Small intestine (tissue), 7 donors: ENCODE results near the gene EHMT1. TPM values are rescaled to one million over a fixed set of nuclear protein-coding genes. Genes with fewer than 3 reads are reported as not detected.
"Not testable (repeated sequence)": the region's sequence is repeated elsewhere in the genome, so short reads cannot be mapped to it uniquely, and the experiment has no call there.

Experiments used
- DNase-seq, 2 donors: peaks; one replicate each; pipeline versions ENCODE4 v3.0.0 to v3.0.0-alpha.2; 2013
- FAIRE-seq: peaks from 2 replicates; lab custom pipeline; 2012; peaks lifted over from hg19 to GRCh38; lab: Jason Lieb, UNC
- H3K27ac ChIP-seq, 3 donors: one replicate each; pipeline ENCODE4 v1.5.1; 2013; ENCODE audit warnings: low read length in 2 of 3, mild to moderate bottlenecking in 2 of 3, control low read depth in 1 of 3, inconsistent platforms in 1 of 3, low read depth in 1 of 3, moderate library complexity in 1 of 3
- H3K27me3 ChIP-seq, 3 donors: one replicate each; pipeline ENCODE4 v1.6.1; 2013; ENCODE audit warnings: low read length in 3 of 3, inconsistent platforms in 1 of 3; ENCODE audit not compliant: control insufficient read depth in 3 of 3, insufficient read depth in 3 of 3
- H3K36me3 ChIP-seq, 3 donors: one replicate each; pipeline ENCODE4 v1.6.1; 2013; ENCODE audit warnings: low read length in 3 of 3, inconsistent platforms in 1 of 3, low read depth in 1 of 3, mild to moderate bottlenecking in 1 of 3, moderate library complexity in 1 of 3; ENCODE audit not compliant: control insufficient read depth in 3 of 3, insufficient read depth in 2 of 3
- H3K4me1 ChIP-seq, 3 donors: one replicate each; pipeline ENCODE4 v1.6.1; 2013; ENCODE audit warnings: low read length in 2 of 3, inconsistent platforms in 1 of 3, low read depth in 1 of 3, mild to moderate bottlenecking in 1 of 3, moderate library complexity in 1 of 3; ENCODE audit not compliant: control insufficient read depth in 3 of 3, insufficient read depth in 2 of 3
- H3K4me3 ChIP-seq, 3 donors: one replicate each; pipeline ENCODE4 v1.5.1; 2013; ENCODE audit warnings: low read length in 3 of 3, control low read depth in 1 of 3, inconsistent platforms in 1 of 3, low read depth in 1 of 3, mild to moderate bottlenecking in 1 of 3, moderate library complexity in 1 of 3
- H3K9me3 ChIP-seq, 2 donors: one replicate each; pipeline ENCODE4 v1.6.1; 2013; ENCODE audit warnings: low read depth in 1 of 2, low read length in 1 of 2; ENCODE audit not compliant: control insufficient read depth in 2 of 2, insufficient read depth in 1 of 2
- WGBS, 3 donors: extraction: QIAGEN DNeasy Blood & Tissue Kit; methylation state at CpG; one replicate each; pipeline ENCODE4 v1.1.7; 2013; 5-methylcytosine and 5-hydroxymethylcytosine counted together
- polyA plus RNA-seq, 4 donors: library from polyadenylated mRNA; stranded (reverse) in 3 of 4; unstranded in 1 of 4; fragments of 200-250 nt in 3 of 4; fragments of 120-200 nt in 1 of 4; gene quantifications; one replicate each; pipeline versions ENCODE4 v1.2.1 to v1.2.3, GENCODE V29; 2013
- donor health status: healthy with polysubstance abuse.
- donor health status: control.
- donor health status: control.
- donor health status: Bipolar disorder and iron deficiency.
- donor health status: healthy.

Gene EHMT1
- polyA plus RNA-seq, 4 donors: 35.2 to 53.9 (median 39.1) TPM

- no peaks in the 10 kb centered on the region for H3K27me3 ChIP-seq
- H3K27ac ChIP-seq: no peak overlapping the region
- H3K9me3 ChIP-seq: peaks cover 0 to 27% of the 10 kb centered on the region in 2 donors
- H3K4me3 ChIP-seq: no peak overlapping the region
- FAIRE-seq (no peak), DNase-seq (no peak)
- peaks cover 13 to 54% (median 25%) of the 10 kb centered on the region in 3 donors for H3K36me3 ChIP-seq
- 95 to 98% (median 97%) methylated on average over 28 of the region's 28 CpGs for WGBS, 3 donors
- no peaks in the 10 kb centered on the region for H3K4me1 ChIP-seq
These were observed 99.0 kb downstream of the EHMT1 start for GRCh38 chr9:137717776-137718327.

GRCh38 chr9:137719194-137719593 lies 100.4 kb downstream of the EHMT1 start:
- H3K9me3 ChIP-seq: peaks cover 0 to 20% of the 10 kb centered on the region in 2 donors
- H3K36me3 ChIP-seq: peaks cover 13 to 59% (median 25%) of the 10 kb centered on the region in 3 donors
- DNase-seq (no peak), FAIRE-seq (no peak)
- H3K4me3 ChIP-seq: no peak overlapping the region
- H3K4me1 ChIP-seq: no peaks in the 10 kb centered on the region
- no peak overlapping the region for H3K27ac ChIP-seq
- no peaks in the 10 kb centered on the region for H3K27me3 ChIP-seq
- WGBS, 3 donors: 86 to 91% (median 90%) methylated on average over 9 of the region's 9 CpGs

- Histone ChIP-seq H3K9me3 (peaks cover 0 to 27% of the 10 kb centered on the region in 2 donors), H3K36me3 (peaks cover 14 to 63% (median 20%) of the 10 kb centered on the region in 3 donors), H3K27me3 (no peaks in the 10 kb centered on the region), H3K27ac (no peak overlapping the region), H3K4me3 (no peak overlapping the region), H3K4me1 (no peaks in the 10 kb centered on the region)
- DNase-seq (no peak), FAIRE-seq (no peak)
- WGBS, 3 donors: 93 to 95% (median 94%) methylated on average over 26 to 27 of the region's 27 CpGs
These were observed 101.8 kb downstream of the EHMT1 start for GRCh38 chr9:137720571-137721110.

- Histone ChIP-seq H3K36me3 (peaks cover 17 to 68% (median 20%) of the 10 kb centered on the region in 3 donors), H3K27ac (no peak overlapping the region), H3K27me3 (no peaks in the 10 kb centered on the region), H3K9me3 (peaks cover 0 to 27% of the 10 kb centered on the region in 2 donors), H3K4me1 (no peaks in the 10 kb centered on the region), H3K4me3 (no peak overlapping the region)
- DNase-seq: no peak
- no peak for FAIRE-seq
- 88 to 89% (median 88%) methylated on average over 12 of the region's 12 CpGs for WGBS, 3 donors
These were observed 102.7 kb downstream of the EHMT1 start for GRCh38 chr9:137721479-137721878.

GRCh38 chr9:137721899-137722298 lies 103.1 kb downstream of the EHMT1 start:
- no peak overlapping the region for H3K27ac ChIP-seq
- 87 to 88% (median 88%) methylated on average over 5 of the region's 5 CpGs for WGBS, 3 donors
- peaks cover 0 to 23% of the 10 kb centered on the region in 2 donors for H3K9me3 ChIP-seq
- no peak overlapping the region for H3K4me3 ChIP-seq
- peaks cover 16 to 63% (median 17%) of the 10 kb centered on the region in 3 donors for H3K36me3 ChIP-seq
- no peaks in the 10 kb centered on the region for H3K4me1 ChIP-seq
- H3K27me3 ChIP-seq: no peaks in the 10 kb centered on the region
- FAIRE-seq: no peak
- no peak for DNase-seq

- Histone ChIP-seq H3K36me3 (peaks cover 12 to 58% (median 16%) of the 10 kb centered on the region in 3 donors), H3K27ac (no peak overlapping the region), H3K27me3 (no peaks in the 10 kb centered on the region), H3K4me3 (no peak overlapping the region), H3K4me1 (no peaks in the 10 kb centered on the region), H3K9me3 (peaks cover 0 to 20% of the 10 kb centered on the region in 2 donors)
- 73 to 88% (median 76%) methylated on average over 9 to 10 of the region's 10 CpGs for WGBS, 3 donors
- FAIRE-seq (no peak), DNase-seq (no peak)
These were observed 103.7 kb downstream of the EHMT1 start for GRCh38 chr9:137722481-137722880.

- peaks cover 0 to 13% of the 10 kb centered on the region in 2 donors for H3K9me3 ChIP-seq
- not testable (repeated sequence) for DNase-seq, H3K27me3 ChIP-seq, H3K4me3 ChIP-seq, H3K27ac ChIP-seq, FAIRE-seq, H3K4me1 ChIP-seq
- WGBS, 3 donors: 66 to 77% (median 71%) methylated on average over 11 to 13 of the region's 13 CpGs
- H3K36me3 ChIP-seq: peaks cover 9 to 52% (median 11%) of the 10 kb centered on the region in 3 donors
These were observed 104.6 kb downstream of the EHMT1 start for GRCh38 chr9:137723356-137723755.

- FAIRE-seq (no peak), DNase-seq (no peak)
- H3K4me1 ChIP-seq: no peaks in the 10 kb centered on the region
- H3K27ac ChIP-seq: no peak overlapping the region
- H3K4me3 ChIP-seq: no peak overlapping the region
- H3K27me3 ChIP-seq: no peaks in the 10 kb centered on the region
- H3K36me3 ChIP-seq: peaks cover 11 to 56% (median 16%) of the 10 kb centered on the region in 3 donors
- WGBS, 3 donors: 87 to 94% (median 88%) methylated on average over 13 to 15 of the region's 15 CpGs
- peaks cover 0 to 13% of the 10 kb centered on the region in 2 donors for H3K9me3 ChIP-seq
These were observed 105.1 kb downstream of the EHMT1 start for GRCh38 chr9:137723783-137724445.
